HG03175 (cell line): ENCODE results near the gene GREB1L.

Source experiments
- ATAC-seq: cut with Tn5 transposase; IDR thresholded peaks from one replicate; pipeline ENCODE4 v1.9.1; 2021; ENCODE audit warnings: mild to moderate bottlenecking, moderate library complexity; ENCODE audit not compliant: unreplicated experiment

GREB1L gene

GRCh38 chr18:21548647-21549046, 306.6 kb downstream of the GREB1L start:
- no peak for ATAC-seq

- no peak for ATAC-seq
Measured at GRCh38 chr18:21550510-21550970, 308.5 kb downstream of the GREB1L start.

GRCh38 chr18:21557607-21558253, 315.7 kb downstream of the GREB1L start:
- ATAC-seq, result no peak

GRCh38 chr18:21559195-21559594, 317.2 kb downstream of the GREB1L start:
- no peak for ATAC-seq

- ATAC-seq, result no peak
Measured at GRCh38 chr18:21571772-21572171, 329.7 kb downstream of the GREB1L start.
